KBM-7 (cell line): ENCODE data around the gene MFN1.
"Not testable (repeated sequence)": the region's sequence is repeated elsewhere in the genome, so short reads cannot be mapped to it uniquely, and the experiment has no call there.

ENCODE experiments used
- DNase-seq: peaks from one replicate; pipeline ENCODE4 v3.0.0-alpha.2; 2015
- in situ Hi-C: fragments of 300-500 bp; cut with MboI; formaldehyde crosslinking; loops from 2 replicates; pipeline ENCODE4 v1.14.3; 2020; ENCODE audit warnings: low sequenced_read_pairs, low pct_unique_long_range_greater_than_20kb, mixed read lengths

Gene MFN1

DNA sequence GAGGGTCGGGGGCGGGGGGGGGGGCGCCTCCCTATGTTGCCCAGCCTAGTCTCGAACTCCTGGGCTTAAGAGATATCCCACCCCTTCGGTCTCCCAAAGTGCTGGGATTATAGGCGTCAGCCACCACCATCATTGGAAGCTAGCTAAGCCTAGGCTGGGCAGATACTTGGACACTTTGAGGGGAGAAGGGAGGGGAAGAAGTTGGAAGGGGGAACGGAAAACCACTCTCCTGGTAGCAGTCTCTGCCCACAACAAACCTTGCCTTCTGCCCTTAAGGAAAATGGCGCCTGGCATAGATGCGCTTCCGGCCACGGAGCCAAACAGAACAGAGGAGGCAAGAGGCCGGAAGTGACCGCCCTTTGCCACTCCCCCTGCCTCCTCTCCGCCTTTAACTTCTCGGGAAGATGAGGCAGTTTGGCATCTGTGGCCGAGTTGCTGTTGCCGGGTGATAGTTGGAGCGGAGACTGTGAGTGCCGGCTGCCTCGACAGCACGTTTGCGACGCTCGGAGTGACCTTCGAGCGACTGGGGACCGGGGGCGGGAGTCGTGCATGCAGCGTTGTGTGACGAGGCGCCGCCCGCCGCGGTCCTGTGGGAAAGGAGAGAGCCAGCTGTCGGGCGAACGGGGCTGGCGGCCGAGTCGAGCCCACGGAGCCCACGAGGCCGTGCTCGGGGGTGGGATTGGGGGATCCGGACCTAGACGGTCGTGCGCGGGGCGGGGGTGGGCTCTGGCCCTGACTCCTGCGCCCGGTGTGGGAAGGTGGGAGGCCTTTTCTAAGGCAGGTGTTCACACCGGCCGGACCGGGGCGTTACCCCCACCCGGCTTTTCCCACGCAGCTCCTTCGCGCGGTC, at the start of gene MFN1:
Gene MFN1, plus strand, starts transcription at position 365 of the 850 bp plus-strand sequence. CDS start 1,143 bp downstream, outside the sequence.
- DNase-seq: peak; percentile 97
- in situ Hi-C loops: loop anchor here (25.0 kb wide), 1 partner anchor 215 kb away; the partner anchor contains the start of gene ACTL6A

DNA sequence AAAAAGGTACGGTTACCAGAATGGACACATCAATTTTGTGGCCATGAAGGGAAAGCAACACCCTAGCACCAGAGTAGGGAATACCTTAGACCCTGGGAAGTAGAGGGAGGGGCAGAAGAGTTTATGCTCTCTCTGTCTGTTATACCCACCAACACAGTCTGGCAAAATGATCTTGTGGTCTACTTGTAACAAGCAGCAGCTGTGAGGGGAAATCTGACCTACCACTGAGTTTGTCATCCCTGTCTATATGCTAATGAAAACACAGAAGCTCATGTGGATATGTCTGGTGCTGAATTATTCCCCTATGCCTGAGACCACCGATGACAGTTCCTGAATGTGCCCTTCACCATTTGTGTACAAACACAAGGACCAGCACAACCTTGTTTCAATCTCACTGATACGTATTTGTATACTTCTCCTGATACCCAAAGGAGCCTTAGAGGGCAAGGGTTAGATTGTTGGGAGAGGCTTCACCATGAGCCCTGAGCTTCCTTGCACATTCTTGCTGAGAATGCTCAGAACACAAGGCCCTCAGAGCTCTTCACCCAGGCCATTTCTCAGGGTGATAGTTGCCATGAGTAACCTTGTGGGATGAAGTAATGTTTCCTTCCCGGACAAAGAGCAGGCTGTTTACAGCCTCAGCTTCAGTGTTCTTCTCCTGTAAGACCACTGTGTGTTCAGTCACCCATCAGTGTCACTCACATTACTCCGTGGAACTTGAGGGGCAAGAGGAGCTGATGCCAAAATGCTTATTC, 49.4 kb upstream of the MFN1 start:
- DNase-seq: no peak
- in situ Hi-C loops: no loop called here

DNA sequence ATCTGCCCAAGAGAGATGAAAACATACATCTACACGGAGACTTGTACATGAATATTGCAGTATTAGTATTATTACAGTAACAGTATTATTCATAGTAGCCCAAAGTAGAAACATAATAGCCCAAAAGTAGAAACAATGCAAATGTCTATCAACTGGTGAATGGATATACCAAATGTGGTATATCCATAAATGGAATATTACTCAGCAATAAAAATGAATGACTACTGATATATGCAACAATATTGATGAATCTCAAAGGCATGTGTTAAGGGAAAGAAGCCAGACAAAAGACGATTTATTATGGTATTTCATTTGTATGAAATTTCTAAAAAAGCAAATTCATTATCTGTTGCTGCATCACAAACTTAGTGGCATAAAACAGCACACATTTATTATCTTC, 48.2 kb upstream of the MFN1 start:
- in situ Hi-C loops: no loop called here
- no peak for DNase-seq

DNA sequence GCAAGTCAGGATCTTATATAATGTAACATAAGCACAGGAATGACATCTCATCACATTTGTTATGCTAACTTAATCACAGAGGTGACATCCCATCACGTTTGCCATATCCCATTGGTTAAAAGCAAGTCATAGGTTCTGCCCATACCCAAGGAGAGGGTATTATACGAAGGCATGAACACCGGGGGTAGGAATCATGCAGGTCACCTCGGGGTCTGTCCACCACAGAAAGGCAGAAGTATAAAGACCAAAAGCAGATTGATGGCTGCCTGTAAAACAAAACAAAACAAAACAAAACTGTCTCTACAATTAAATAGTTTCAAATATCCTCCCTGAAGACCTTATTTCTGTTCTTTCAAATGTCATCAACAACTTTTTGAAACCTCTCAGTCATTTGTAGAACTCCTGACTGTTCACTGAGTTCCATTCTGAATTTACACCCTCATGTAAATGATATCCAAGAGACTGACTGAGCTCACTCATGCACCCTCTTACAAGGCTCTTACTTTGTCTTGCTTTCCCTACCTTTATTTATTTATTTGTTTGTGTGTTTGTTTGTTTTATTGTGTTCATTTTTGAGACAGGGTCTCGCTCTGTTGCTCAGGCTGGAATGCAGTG, 47.4 kb upstream of the MFN1 start:
- DNase-seq: no peak
- in situ Hi-C loops: loop anchor here (25.0 kb wide), 3 partner anchors 163 to 863 kb away; partner anchors contain the start of gene PIK3CA

DNA sequence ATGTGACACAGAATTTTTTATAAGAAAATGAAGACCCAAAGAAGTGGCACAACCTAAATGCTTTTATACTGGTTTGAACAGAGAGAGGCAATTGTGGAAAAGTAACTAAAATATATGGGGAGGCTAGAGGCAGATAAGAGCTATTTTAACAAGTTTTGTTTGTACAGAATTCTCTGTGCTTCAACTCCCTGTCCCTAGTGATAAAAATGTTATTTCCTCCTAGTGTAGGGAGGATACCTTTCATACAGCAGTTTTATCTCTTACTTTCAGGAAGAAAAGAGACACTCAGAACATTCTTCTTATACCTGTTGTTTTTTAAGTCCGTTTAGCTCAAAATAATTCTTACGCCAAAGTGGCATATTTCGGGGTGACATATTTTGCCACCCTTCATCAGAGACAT, 45.9 kb upstream of the MFN1 start:
- DNase-seq: no peak
- in situ Hi-C loops: loop anchor here (25.0 kb wide), 3 partner anchors 164 to 864 kb away; partner anchors contain the start of gene PIK3CA

DNA sequence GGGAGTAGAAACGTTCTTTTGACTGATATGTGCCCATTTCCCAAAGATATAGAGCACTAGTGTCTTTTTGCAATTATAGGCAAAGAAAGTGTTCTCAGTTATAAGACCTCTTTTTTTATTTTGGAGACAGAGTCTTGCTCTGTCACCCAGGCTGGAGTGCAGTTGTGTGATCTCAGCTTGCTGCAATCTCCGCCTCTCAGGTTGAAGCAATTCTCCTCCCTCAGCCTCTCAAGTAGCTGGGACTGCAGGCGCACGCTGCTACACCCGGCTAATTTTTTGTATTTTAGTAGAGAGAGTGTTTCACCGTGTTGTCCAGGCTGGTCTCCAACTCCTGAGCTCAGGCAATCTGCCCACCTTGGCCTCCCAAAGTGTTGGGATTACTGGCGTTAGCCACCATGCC, 45.4 kb upstream of the MFN1 start:
- in situ Hi-C loops: loop anchor here (25.0 kb wide), 3 partner anchors 165 to 865 kb away; partner anchors contain the start of gene PIK3CA
- DNase-seq: no peak

DNA sequence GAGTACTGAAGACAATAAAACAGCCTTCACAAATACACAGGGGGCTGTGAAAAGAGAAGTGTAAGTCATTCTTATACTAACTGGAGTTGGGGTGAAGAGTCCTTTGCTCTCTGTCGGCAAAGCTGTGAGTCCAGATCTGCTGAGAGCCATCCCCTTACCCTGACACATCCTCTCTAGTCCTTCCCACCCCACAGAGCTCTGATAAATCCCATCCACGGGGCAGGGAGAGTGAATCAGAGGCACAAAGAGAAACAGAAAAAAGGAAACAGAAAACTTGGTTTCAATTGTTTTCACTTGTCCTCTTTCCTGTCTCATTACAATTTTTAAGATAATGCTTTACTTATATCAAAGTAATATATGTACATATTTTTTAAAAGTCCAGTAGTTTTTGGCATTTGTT, 42.9 kb upstream of the MFN1 start:
- no peak for DNase-seq
- in situ Hi-C loops: loop anchor here (25.0 kb wide), 3 partner anchors 167 to 867 kb away; partner anchors contain the start of gene PIK3CA

DNA sequence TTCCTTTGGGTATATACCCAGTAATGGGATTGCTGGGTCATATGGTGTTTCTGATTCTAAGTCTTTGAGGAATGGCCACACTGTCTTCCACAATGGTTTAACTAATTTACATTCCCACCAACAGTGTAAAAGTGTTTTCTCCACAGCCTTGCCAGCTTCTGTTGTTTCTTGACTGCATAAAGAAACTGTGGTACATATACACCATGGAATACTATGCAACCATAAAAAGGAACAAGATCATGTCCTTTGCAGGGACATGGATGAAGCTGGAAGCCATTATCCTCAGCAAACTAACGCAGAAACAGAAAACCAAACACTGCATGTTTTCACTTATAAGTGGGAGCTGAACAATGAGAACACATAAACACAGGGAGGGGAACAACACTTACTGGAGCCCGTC, 40.1 kb upstream of the MFN1 start:
- DNase-seq: not testable (repeated sequence)
- in situ Hi-C loops: loop anchor here (25.0 kb wide), 3 partner anchors 170 to 870 kb away; partner anchors contain the start of gene PIK3CA

DNA sequence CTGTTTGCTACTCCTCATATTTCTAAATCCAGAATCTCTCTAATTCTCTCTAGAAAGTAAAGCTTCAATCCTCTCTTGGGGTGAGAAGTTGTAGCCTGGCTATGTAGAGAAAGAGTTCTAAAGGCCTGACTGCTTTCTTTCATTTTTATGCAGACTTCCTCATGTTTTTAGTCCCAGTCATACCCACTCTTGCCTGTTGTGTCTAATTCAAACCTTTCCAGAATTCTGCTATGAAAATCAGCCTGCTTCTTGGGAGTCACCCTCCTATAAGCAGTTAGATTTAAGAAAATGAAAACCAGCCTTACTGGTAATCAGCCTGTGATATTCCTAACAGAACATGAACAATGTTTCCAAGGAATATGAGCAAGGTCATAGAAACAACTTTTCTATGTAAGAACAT, 39.5 kb upstream of the MFN1 start:
- in situ Hi-C loops: loop anchor here (25.0 kb wide), 3 partner anchors 171 to 871 kb away; partner anchors contain the start of gene PIK3CA
- no peak for DNase-seq

DNA sequence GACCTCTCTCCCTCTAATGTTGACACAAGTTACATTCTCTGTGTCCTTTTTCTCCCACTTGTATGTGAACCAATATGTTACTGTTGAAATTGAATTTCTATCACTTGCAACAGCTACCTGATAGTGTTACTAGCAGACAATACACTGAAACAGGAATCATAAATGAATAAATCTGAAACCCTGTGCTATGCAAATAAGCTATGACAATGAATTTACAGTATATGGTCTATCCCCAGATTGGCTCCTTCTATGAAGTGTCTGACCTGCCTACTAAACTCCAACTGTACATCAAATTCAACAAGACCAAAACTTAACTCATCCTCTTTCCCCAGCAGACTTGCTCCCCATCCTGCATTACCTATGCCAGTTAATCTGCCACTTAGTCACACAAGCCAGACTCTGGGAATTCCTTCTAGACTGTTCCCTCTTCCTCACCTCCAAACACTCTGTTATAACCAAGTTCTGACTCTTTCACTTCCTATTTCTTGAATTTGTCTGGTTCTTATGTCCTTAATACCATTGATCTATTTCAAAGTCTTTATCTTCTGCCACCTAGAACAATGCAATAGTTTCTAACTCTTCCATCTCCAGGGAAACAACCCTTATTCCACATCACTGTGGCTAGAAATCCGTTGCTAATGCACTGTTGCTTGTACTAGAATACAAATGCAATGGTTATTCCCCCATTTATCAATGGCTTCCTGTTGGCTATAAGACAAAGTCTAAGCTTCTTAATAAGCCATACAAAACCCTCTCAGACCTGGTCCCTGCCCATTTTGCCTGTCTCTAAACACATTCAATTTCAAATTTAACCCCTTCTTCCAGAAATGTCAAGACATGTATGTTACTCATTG, 38.1 kb upstream of the MFN1 start:
- in situ Hi-C loops: loop anchor here (25.0 kb wide), 3 partner anchors 172 to 872 kb away; partner anchors contain the start of gene PIK3CA
- no peak for DNase-seq

DNA sequence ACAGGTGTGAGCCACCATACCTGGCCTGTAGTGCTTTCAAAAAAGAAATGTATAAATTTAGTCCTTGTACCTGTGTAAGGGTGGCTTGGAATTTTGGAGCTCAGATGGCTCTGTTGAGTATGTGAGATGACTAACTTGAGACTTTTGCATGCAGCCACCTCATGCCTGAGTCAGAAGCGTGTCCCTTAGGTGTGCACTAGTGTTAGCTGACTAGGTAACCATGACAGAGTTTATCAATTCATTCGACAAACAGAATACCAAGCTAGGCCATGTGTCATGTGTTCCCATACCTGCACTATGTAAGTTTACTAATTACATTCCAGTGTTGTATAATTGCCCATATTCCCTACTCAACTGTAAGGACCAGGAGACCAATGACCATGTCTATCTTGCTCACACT, 28.6 kb upstream of the MFN1 start:
- in situ Hi-C loops: loop anchor here (25.0 kb wide), 3 partner anchors 182 to 882 kb away; partner anchors contain the start of gene PIK3CA
- no peak for DNase-seq

DNA sequence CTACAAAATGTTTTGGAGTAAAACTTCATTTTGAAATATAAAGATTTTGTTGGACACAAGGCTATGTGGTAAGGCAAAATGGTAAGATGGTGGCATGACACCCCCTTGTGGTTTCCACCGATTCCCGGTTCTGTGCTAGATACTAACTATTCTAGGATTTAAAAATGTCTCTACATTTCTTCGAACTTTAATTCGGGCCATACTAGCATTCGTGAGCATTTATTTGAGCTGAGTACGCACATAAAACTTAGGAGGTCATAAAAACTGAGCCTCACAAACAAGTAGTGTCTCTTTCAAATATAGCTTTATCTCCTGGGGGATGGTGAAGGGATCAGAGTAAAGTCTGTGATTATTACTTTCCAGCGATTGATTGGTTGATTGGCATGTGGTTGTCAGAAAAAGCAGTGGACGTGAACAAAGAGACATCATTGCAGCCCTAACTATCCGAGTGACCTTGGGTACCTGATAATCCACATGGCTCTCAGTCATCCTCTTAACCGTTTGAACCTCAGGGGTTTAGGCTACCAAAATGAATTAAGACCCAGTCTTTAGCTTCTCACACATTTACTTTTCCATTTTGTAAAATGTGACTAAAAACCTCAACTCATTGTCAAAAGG, 25.7 kb upstream of the MFN1 start:
- DNase-seq: peak; percentile 57
- in situ Hi-C loops: loop anchor here (25.0 kb wide), 3 partner anchors 184 to 884 kb away; partner anchors contain the start of gene PIK3CA

DNA sequence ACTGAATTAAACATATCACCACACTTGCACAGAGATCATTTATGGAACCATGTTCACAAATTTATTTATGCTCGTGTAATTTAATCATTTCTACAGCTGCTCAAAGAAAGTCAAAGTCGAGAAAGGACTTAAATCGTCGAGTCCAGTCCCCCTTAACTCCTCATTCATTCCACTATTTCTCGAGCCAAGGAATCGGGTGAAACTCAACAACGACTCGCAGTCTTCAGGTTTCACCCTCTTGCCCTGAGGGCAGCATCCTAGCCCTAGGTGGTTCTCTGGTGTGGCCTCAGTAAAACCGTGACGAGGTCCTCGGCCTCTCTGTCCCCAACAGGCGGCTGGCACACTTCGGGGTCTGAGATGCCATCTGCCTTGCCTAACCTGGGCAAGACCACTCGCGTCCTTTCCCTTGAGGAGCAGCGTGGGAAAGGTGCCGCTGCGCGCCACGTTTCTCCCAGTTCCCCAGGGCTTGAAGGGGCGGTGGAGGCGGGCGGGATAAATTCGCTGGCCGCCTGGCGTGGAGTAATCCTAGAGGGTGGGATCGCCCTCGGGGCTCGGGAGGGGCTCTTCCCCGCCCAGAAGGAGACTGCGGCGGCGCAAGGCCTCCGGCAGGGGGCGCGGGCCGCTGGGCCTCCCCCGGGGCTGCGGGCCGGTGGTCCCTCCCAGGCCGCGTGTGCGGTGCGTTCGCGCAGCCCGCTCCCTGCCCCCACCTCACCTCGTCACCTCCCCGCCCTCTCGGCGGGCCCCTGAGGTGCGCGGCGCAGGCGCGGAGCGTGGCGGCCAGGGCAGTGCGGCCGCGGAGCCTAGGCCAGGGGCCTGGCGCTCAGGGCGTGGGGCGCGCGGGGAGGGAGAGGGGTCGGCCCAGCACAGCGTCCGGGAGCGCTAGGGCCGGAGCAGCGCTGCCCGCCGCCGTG, 25.0 kb upstream of the MFN1 start, which contains the start of gene ZNF639:
Gene ZNF639, plus strand, starts transcription at position 746 of the 911 bp plus-strand sequence. CDS start 5,263 bp downstream, outside the sequence.
- in situ Hi-C loops: loop anchor here (25.0 kb wide), 3 partner anchors 185 to 885 kb away; partner anchors contain the start of gene PIK3CA
- DNase-seq: peak; percentile 89

DNA sequence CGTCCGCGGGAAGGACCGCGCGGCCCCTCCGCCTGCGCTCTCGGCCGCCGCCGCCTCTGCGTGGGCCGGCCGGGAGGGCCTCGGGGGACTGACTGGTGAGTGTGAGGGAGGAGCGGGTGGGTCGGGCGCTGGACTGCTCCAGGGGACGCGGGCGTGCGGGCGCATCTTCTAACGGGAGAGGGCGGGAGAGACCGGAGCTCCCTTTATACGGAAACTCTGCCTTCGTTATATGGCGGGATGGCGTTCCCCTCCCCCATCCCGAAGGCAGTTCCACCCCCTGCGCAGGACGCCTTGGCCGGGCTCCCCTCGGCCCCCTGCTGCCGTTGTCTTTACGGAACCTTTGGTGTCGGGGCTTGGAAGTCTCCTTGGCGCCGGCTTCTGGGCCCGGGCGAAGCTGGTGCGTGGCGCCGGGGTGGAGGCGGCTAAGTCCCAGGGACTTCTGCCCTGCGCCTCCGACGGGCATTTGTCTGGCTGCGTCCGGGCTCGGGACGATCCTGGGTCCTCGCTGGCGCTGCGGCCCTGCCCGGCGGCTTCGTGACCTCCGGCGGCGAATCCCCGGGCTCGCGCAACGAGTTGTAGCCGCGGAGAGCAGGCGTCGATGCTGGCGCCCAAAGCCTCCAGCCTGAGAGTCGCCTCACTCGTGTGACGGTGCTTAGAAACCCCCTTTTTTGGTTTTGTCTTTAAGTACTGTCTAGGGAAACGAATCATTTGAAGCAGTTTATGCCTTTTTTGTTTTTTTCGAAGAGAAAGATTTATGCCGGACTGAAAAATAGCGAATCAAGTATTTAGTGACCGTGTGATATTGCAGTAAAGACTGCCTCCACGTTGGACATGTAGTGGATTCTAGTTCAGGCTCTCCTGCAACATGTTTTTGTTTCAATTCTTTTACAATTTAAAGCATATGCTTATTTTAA, 24.1 kb upstream of the MFN1 start:
- in situ Hi-C loops: loop anchor here (25.0 kb wide), 3 partner anchors 186 to 886 kb away; partner anchors contain the start of gene PIK3CA
- DNase-seq: peak; percentile 78

DNA sequence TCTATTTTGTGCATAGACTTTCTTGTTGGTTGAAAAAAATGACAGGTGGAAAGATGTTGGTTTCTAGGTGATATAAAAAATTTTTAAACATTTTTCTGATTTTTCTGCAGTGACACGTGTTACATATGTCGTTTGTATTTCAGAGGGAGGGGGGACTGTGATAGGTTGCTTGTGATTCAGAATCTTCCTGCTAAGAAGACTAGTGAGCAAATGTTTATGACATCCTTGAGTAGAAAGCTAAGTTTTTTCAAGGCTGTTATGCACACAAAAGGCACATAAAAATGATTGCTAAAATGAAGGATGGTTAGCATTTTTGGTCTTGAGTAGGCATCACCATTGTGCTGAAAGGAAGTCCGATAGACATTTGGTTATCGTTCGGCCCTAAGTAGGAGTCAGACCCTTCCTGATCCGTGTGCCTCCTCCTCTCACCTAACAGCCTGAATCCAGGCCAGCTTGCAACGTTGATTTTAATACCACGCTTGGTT, 23.2 kb upstream of the MFN1 start:
- in situ Hi-C loops: loop anchor here (25.0 kb wide), 3 partner anchors 187 to 887 kb away; partner anchors contain the start of gene PIK3CA
- peak; percentile 55 for DNase-seq
